H9 (cell line): ENCODE results near the gene TDRD7. TPM values are rescaled to one million over a fixed set of nuclear protein-coding genes. Genes with fewer than 3 reads are reported as not detected.

Source experiments
- DNase-seq: peaks from one replicate; pipeline ENCODE4 v3.0.0-alpha.2; 2017
- H2AFZ ChIP-seq: one replicate; pipeline ENCODE4 v1.6.1; 2013; ENCODE audit warnings: mild to moderate bottlenecking, low read length, control low read depth, moderate library complexity
- H2AK5ac ChIP-seq: 2 replicates; pipeline ENCODE4 v1.6.1; 2013; ENCODE audit warnings: low read length, control low read depth, mixed read lengths; ENCODE audit not compliant: insufficient read length
- H2BK120ac ChIP-seq: one replicate; pipeline ENCODE4 v1.6.1; 2013; ENCODE audit warnings: low read depth, mild to moderate bottlenecking, low read length, control low read depth, inconsistent platforms; ENCODE audit not compliant: poor library complexity, severe bottlenecking
- H2BK12ac ChIP-seq: 2 replicates; pipeline ENCODE4 v1.6.1; 2013; ENCODE audit warnings: low read length, control low read depth, mixed read lengths, low read depth; ENCODE audit not compliant: insufficient read length
- H2BK15ac ChIP-seq: 2 replicates; pipeline ENCODE4 v1.6.1; 2013; ENCODE audit warnings: low read depth, low read length, control low read depth
- H2BK20ac ChIP-seq: one replicate; pipeline ENCODE4 v1.6.1; 2013; ENCODE audit warnings: low read depth, mild to moderate bottlenecking, low read length, control low read depth, inconsistent platforms; ENCODE audit not compliant: poor library complexity, severe bottlenecking
- H2BK5ac ChIP-seq: 2 replicates; pipeline ENCODE4 v1.6.1; 2013; ENCODE audit warnings: low read length, control low read depth, mixed read lengths; ENCODE audit not compliant: insufficient read length
- H3K14ac ChIP-seq: 2 replicates; pipeline ENCODE4 v1.6.1; 2013; ENCODE audit warnings: low read length, control low read depth; ENCODE audit not compliant: insufficient read depth
- H3K18ac ChIP-seq: 2 replicates; pipeline ENCODE4 v1.6.1; 2013; ENCODE audit warnings: low read depth, mild to moderate bottlenecking, mixed read lengths, low read length, control low read depth; ENCODE audit not compliant: insufficient read length
- H3K23ac ChIP-seq: 2 replicates; pipeline ENCODE4 v1.6.1; 2013; ENCODE audit warnings: low read length, control low read depth, mixed read lengths, low read depth; ENCODE audit not compliant: insufficient read length
- H3K23me2 ChIP-seq: 2 replicates; pipeline ENCODE4 v1.6.1; 2013; ENCODE audit warnings: low read depth, mild to moderate bottlenecking, mixed read lengths, low read length, control low read depth; ENCODE audit not compliant: insufficient read length, poor library complexity, severe bottlenecking
- H3K27ac ChIP-seq: 2 replicates; pipeline ENCODE4 v1.5.1; 2013; ENCODE audit warnings: low read length, control low read depth, mixed read lengths, low read depth; ENCODE audit not compliant: insufficient read length
- H3K27me3 ChIP-seq: 2 replicates; pipeline ENCODE4 v1.6.1; 2013; ENCODE audit warnings: low read length, control low read depth, inconsistent platforms; ENCODE audit not compliant: insufficient read depth
- H3K4ac ChIP-seq: 2 replicates; pipeline ENCODE4 v1.6.1; 2013; ENCODE audit warnings: low read depth, mild to moderate bottlenecking, control low read depth, inconsistent platforms, low read length, moderate library complexity
- H3K4me1 ChIP-seq: 2 replicates; pipeline ENCODE4 v1.6.1; 2013; ENCODE audit warnings: low read length, control low read depth, inconsistent platforms; ENCODE audit not compliant: insufficient read depth
- H3K4me2 ChIP-seq: 2 replicates; pipeline ENCODE4 v1.6.1; 2013; ENCODE audit warnings: low read length, control low read depth, mixed read lengths; ENCODE audit not compliant: insufficient read length, insufficient read depth
- H3K56ac ChIP-seq: 2 replicates; pipeline ENCODE4 v1.6.1; 2013; ENCODE audit warnings: low read depth, mild to moderate bottlenecking, mixed read lengths, low read length, control low read depth; ENCODE audit not compliant: insufficient read length
- H3K79me1 ChIP-seq: 2 replicates; pipeline ENCODE4 v1.6.1; 2013; ENCODE audit warnings: low read depth, mild to moderate bottlenecking, moderate library complexity, low read length, control low read depth, inconsistent platforms; ENCODE audit not compliant: insufficient read depth, poor library complexity, severe bottlenecking
- H3K79me2 ChIP-seq: 2 replicates; pipeline ENCODE4 v1.6.1; 2013; ENCODE audit warnings: low read length, control low read depth, inconsistent platforms; ENCODE audit not compliant: insufficient read depth
- H3K9ac ChIP-seq: 2 replicates; pipeline ENCODE4 v1.6.1; 2013; ENCODE audit warnings: low read length, control low read depth, mixed read lengths; ENCODE audit not compliant: insufficient read length; ENCODE audit errors: extremely low read depth
- H3K9me3 ChIP-seq: one replicate; pipeline ENCODE4 v1.6.1; 2013; ENCODE audit warnings: low read depth, low read length, inconsistent platforms; ENCODE audit not compliant: control insufficient read depth
- H3T11ph ChIP-seq: one replicate; pipeline ENCODE4 v1.6.1; 2013; ENCODE audit warnings: mild to moderate bottlenecking, low read length, control low read depth, inconsistent platforms
- H4K20me1 ChIP-seq: one replicate; pipeline ENCODE4 v1.6.1; 2013; ENCODE audit not compliant: control insufficient read depth, insufficient read length, insufficient read depth
- H4K5ac ChIP-seq: 2 replicates; pipeline ENCODE4 v1.6.1; 2013; ENCODE audit warnings: low read depth, mild to moderate bottlenecking, mixed read lengths, low read length, control low read depth; ENCODE audit not compliant: insufficient read length
- H4K8ac ChIP-seq: replicated peaks from 2 replicates; pipeline ENCODE4 v1.6.1; 2013; ENCODE audit warnings: low read length, control low read depth, mixed read lengths, low read depth; ENCODE audit not compliant: insufficient read length
- H4K91ac ChIP-seq: 2 replicates; pipeline ENCODE4 v1.6.1; 2013; ENCODE audit warnings: low read depth, mild to moderate bottlenecking, moderate library complexity, mixed read lengths, low read length, control low read depth; ENCODE audit not compliant: insufficient read length
- H3K27ac Mint-ChIP-seq, 3 experiments: 2 replicates in 2 of 3; 3 replicates in 1 of 3; pipeline ENCODE4 v1.8.0; 2020 to 2021; ENCODE audit warnings: mixed read lengths in 3 of 3, mild to moderate bottlenecking in 1 of 3, moderate library complexity in 1 of 3
- H3K27me3 Mint-ChIP-seq: 2 replicates; pipeline ENCODE4 v1.8.0; 2021; ENCODE audit warnings: low read depth, mild to moderate bottlenecking, moderate library complexity, mixed read lengths
- H3K36me3 Mint-ChIP-seq, 3 experiments: 2 replicates in 2 of 3; 3 replicates in 1 of 3; pipeline ENCODE4 v1.8.0; 2020 to 2021; ENCODE audit warnings: low read depth in 3 of 3, mixed read lengths in 3 of 3; ENCODE audit not compliant: insufficient read depth in 1 of 3
- H3K4me1 Mint-ChIP-seq, 2 experiments: 2 replicates each; pipeline ENCODE4 v1.8.0; 2020; ENCODE audit warnings: mixed read lengths in 2 of 2
- H3K4me3 Mint-ChIP-seq, 2 experiments: 2 replicates in 1 of 2; 3 replicates in 1 of 2; pipeline ENCODE4 v1.8.0; 2020 to 2021; ENCODE audit warnings: mild to moderate bottlenecking in 2 of 2, mixed read lengths in 2 of 2, moderate library complexity in 1 of 2
- H3K9me3 Mint-ChIP-seq, 2 experiments: 2 replicates in 1 of 2; 3 replicates in 1 of 2; pipeline ENCODE4 v1.8.0; 2020; ENCODE audit warnings: mild to moderate bottlenecking in 2 of 2, mixed read lengths in 2 of 2, moderate library complexity in 1 of 2
- WGBS: extraction: QIAGEN DNeasy Blood & Tissue Kit; methylation state at CpG from one replicate; pipeline ENCODE4 v1.1.7; 2013; ENCODE audit warnings: missing lambda C conversion rate, low lambda C conversion rate, mixed read lengths; ENCODE audit not compliant: insufficient read length; ENCODE audit errors: extremely low coverage; 5-methylcytosine and 5-hydroxymethylcytosine counted together
- total RNA-seq: library from RNA; stranded (reverse); gene quantifications from 2 replicates; pipeline ENCODE4 v1.2.1, GENCODE V29; 2021
- TF ChIP-seq, protein P1 (sequence below): fragments of 200-600 bp; sonication (generic); conservative IDR thresholded peaks from 3 replicates; pipeline ENCODE4 v1.8.0; 2021; ENCODE audit warnings: antibody characterized with exemption, mild to moderate bottlenecking

TDRD7 gene
- total RNA-seq, 1 experiment from 2014 or later = 5.1 TPM

GRCh38 chr9:97484134-97484533 is 72.2 kb downstream of the TDRD7 start:
- no peak overlapping the region for H3K9ac ChIP-seq
- H4K8ac ChIP-seq = no peak overlapping the region
- DNase-seq = no peak
- WGBS = no CpG with 5 or more reads among the region's 1 CpG
- H3K9me3 Mint-ChIP-seq = peaks cover 4% of the 10 kb centered on the region in 2 experiments; a peak in 3 of 5 replicates
- H4K91ac ChIP-seq = no peak overlapping the region
- no peak overlapping the region for H3K56ac ChIP-seq
- H4K20me1 ChIP-seq = no peaks in the 10 kb centered on the region
- no peak overlapping the region for H3K27ac Mint-ChIP-seq
- no peak overlapping the region for H3K14ac ChIP-seq
- no peak overlapping the region for H3K27ac ChIP-seq
- no peak overlapping the region for H3K23ac ChIP-seq
- no peak overlapping the region for H4K5ac ChIP-seq
- H3K79me2 ChIP-seq = no peaks in the 10 kb centered on the region
- no peaks in the 10 kb centered on the region for H3K27me3 Mint-ChIP-seq
- no peak overlapping the region for H2BK20ac ChIP-seq
- H3K23me2 ChIP-seq = no peaks in the 10 kb centered on the region
- H3K27me3 ChIP-seq = no peaks in the 10 kb centered on the region
- H2AFZ ChIP-seq = no peak overlapping the region
- H3K4me1 Mint-ChIP-seq = peaks cover 0 to 4% of the 10 kb centered on the region in 2 experiments; a peak in 1 of 4 replicates
- H3K4me2 ChIP-seq = no peak overlapping the region
- no peak overlapping the region for H3K18ac ChIP-seq
- TF ChIP-seq, protein P1, sequence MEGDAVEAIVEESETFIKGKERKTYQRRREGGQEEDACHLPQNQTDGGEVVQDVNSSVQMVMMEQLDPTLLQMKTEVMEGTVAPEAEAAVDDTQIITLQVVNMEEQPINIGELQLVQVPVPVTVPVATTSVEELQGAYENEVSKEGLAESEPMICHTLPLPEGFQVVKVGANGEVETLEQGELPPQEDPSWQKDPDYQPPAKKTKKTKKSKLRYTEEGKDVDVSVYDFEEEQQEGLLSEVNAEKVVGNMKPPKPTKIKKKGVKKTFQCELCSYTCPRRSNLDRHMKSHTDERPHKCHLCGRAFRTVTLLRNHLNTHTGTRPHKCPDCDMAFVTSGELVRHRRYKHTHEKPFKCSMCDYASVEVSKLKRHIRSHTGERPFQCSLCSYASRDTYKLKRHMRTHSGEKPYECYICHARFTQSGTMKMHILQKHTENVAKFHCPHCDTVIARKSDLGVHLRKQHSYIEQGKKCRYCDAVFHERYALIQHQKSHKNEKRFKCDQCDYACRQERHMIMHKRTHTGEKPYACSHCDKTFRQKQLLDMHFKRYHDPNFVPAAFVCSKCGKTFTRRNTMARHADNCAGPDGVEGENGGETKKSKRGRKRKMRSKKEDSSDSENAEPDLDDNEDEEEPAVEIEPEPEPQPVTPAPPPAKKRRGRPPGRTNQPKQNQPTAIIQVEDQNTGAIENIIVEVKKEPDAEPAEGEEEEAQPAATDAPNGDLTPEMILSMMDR = no peak
- H3K9me3 ChIP-seq = no peaks in the 10 kb centered on the region
- no peak overlapping the region for H3K4me3 Mint-ChIP-seq
- no peak overlapping the region for H3T11ph ChIP-seq
- no peak overlapping the region for H2BK5ac ChIP-seq
- H3K4ac ChIP-seq = no peak overlapping the region
- H2AK5ac ChIP-seq = no peak overlapping the region
- H3K79me1 ChIP-seq = no peaks in the 10 kb centered on the region
- no peak overlapping the region for H2BK15ac ChIP-seq
- peaks cover 0 to 14% (median 3%) of the 10 kb centered on the region in 3 experiments; a peak in 2 of 7 replicates for H3K36me3 Mint-ChIP-seq
- no peak overlapping the region for H2BK12ac ChIP-seq
- H2BK120ac ChIP-seq = no peak overlapping the region
- H3K4me1 ChIP-seq = no peaks in the 10 kb centered on the region
